Transverse colon (tissue), 4 donors: Measurements from ENCODE around the gene SNX1. TPM values are rescaled to one million over a fixed set of nuclear protein-coding genes. Genes with fewer than 3 reads are reported as not detected.

ENCODE experiments used
- DNase-seq: peaks from one replicate; pipeline ENCODE4 v3.0.0-alpha.2; 2019
- H3K27ac ChIP-seq, 4 donors: fragments of 200-600 bp; sonication (generic); 2 replicates each; pipeline ENCODE4 v1.5.1; 2016 to 2018; ENCODE audit warnings: inconsistent platforms in 4 of 4
- H3K27me3 ChIP-seq: fragments of 200-600 bp; sonication (generic); 2 replicates; pipeline ENCODE4 v1.5.1; 2017; ENCODE audit warnings: inconsistent platforms
- H3K36me3 ChIP-seq, 4 donors: fragments of 200-600 bp; sonication (generic); 2 replicates each; pipeline ENCODE4 v1.5.1; 2017 to 2019; ENCODE audit warnings: inconsistent platforms in 4 of 4
- H3K4me1 ChIP-seq, 4 donors: fragments of 200-600 bp; sonication (generic); 2 replicates each; pipeline ENCODE4 v1.5.1; 2017 to 2020; ENCODE audit warnings: inconsistent platforms in 4 of 4
- H3K4me3 ChIP-seq, 4 donors: fragments of 200-600 bp; sonication (generic); 1 replicate in 1 of 4; 2 replicates in 3 of 4; pipeline versions ENCODE4 v1.5.1 to v1.6.1; 2017 to 2019; ENCODE audit warnings: inconsistent platforms in 4 of 4
- H3K9me3 ChIP-seq, 2 donors: fragments of 200-600 bp; sonication (generic); 2 replicates each; pipeline ENCODE4 v1.5.1; 2017 to 2019; ENCODE audit warnings: inconsistent platforms in 2 of 2
- EP300 ChIP-seq: sonication (generic); formaldehyde crosslinking; IDR thresholded peaks from one replicate; pipeline ENCODE4 v1.6.1; 2017; ENCODE audit warnings: antibody characterized with exemption, low read depth
- POLR2A ChIP-seq: fragments of 450-650 bp; IDR thresholded peaks from one replicate; pipeline ENCODE4 v1.6.1; 2016; ENCODE audit warnings: antibody characterized with exemption, mild to moderate bottlenecking, moderate library complexity
- POLR2AphosphoS5 ChIP-seq, 3 donors: sonication (generic); formaldehyde crosslinking; IDR thresholded peaks; one replicate each; pipeline ENCODE4 v1.6.1; 2016; ENCODE audit warnings: antibody characterized with exemption in 3 of 3
- WGBS, 2 donors: methylation state at CpG; one replicate each; pipeline ENCODE4 v1.1.5; 2018; ENCODE audit warnings: low coverage in 1 of 2; 5-methylcytosine and 5-hydroxymethylcytosine counted together
- in situ Hi-C, 4 donors: fragments of 200-750 bp; cut with MboI; loops; one replicate each; pipeline versions ENCODE4 v1.15.0 to v1.15.1; 2017; ENCODE audit warnings: low sequenced_read_pairs in 3 of 4, low pct_ligation_motif_present in 1 of 4, low pct_unique_long_range_greater_than_20kb in 1 of 4
- intact Hi-C: fragments of 100-400 bp; cut with DNase I; formaldehyde crosslinking; loops from one replicate; pipeline ENCODE4 v1.15.1; 2023; ENCODE audit warnings: low total_unique reads
- total RNA-seq, 4 donors: library from RNA; depleted of rRNA; stranded (reverse); fragments of >200 nt; gene quantifications; one replicate each; pipeline ENCODE4 v1.1.0, GENCODE V29; 2016
- TF ChIP-seq, protein P1 (sequence below), 5 experiments: fragments of 200-600 bp in 3 of 5; fragments of 450-650 bp in 2 of 5; sonication (generic) in 3 of 5; IDR thresholded peaks; 1 replicate in 2 of 5; 2 replicates in 3 of 5; pipeline ENCODE4 v1.5.1; 2016 to 2017; ENCODE audit warnings: antibody characterized with exemption in 5 of 5, inconsistent platforms in 3 of 5, mild to moderate bottlenecking in 2 of 5, moderate library complexity in 1 of 5

The SNX1 gene, protein sequence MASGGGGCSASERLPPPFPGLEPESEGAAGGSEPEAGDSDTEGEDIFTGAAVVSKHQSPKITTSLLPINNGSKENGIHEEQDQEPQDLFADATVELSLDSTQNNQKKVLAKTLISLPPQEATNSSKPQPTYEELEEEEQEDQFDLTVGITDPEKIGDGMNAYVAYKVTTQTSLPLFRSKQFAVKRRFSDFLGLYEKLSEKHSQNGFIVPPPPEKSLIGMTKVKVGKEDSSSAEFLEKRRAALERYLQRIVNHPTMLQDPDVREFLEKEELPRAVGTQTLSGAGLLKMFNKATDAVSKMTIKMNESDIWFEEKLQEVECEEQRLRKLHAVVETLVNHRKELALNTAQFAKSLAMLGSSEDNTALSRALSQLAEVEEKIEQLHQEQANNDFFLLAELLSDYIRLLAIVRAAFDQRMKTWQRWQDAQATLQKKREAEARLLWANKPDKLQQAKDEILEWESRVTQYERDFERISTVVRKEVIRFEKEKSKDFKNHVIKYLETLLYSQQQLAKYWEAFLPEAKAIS
- total RNA-seq = 10 to 100 TPM; 42.4 to 91.0 (median 65.4) TPM

DNA sequence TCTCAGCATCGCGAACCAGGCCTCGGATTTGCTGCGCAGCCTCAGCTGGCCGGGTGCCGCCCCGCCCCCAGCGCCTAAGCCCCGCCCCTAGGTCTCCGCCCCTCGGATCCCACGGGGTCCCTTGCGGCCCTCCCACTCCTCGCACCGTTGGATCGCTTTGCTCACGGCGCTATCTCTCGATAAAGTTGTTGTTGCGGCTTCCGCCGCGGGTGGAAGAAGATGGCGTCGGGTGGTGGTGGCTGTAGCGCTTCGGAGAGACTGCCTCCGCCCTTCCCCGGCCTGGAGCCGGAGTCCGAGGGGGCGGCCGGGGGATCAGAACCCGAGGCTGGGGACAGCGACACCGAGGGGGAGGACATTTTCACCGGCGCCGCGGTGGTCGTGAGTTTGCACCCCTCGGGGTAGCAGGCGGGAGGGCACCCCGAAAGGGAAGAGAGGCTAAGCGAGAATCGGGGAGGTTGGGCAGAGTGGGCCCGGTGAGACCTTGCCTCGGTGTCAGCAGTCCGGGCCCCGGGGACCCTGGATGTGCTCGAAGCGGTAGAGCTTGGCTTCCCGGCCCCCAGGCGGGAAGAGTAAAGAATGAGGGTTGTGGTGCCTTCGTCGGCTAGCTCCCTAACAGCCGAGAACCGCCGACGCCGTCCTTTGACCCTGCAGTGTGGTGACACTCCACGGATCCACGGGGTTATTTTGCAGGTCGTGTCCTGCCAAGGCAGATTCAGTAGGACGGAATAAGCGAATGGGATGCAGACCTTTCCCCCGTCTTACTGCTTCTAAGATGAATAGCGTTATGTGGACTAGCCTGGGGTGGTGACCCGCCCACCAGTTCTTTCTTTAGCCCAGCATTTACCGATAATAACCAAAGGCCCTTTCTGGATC, at the start of gene SNX1:
Gene SNX1 (plus strand): TSS at position 188 of the 873 bp plus-strand sequence. CDS start 32 bp downstream, at position 220.
- Histone ChIP-seq H3K36me3 (no peaks in the 10 kb centered on the region), H3K9me3 (no peaks in the 10 kb centered on the region), H3K4me3 (peak within 1 kb of the TSS; percentile 65 to 94 (median 82)), H3K27ac (peak within 1 kb of the TSS; percentile 86 to 92 (median 89)), H3K4me1 (peaks cover 27 to 77% (median 44%) of the 10 kb centered on the region in 4 donors), H3K27me3 (no peaks in the 10 kb centered on the region)
- WGBS, 2 donors = 0% methylated on average over 68 of the region's 70 CpGs; no CpG with 5 or more reads in 1 of the 2 donors
- TF ChIP-seq POLR2A (peak; percentile 97), EP300 (no peak), POLR2AphosphoS5 (IDR thresholded peaks at IDR 0.05) (peak; percentile 98 to 99 (median 99))
- TF ChIP-seq, protein P1, sequence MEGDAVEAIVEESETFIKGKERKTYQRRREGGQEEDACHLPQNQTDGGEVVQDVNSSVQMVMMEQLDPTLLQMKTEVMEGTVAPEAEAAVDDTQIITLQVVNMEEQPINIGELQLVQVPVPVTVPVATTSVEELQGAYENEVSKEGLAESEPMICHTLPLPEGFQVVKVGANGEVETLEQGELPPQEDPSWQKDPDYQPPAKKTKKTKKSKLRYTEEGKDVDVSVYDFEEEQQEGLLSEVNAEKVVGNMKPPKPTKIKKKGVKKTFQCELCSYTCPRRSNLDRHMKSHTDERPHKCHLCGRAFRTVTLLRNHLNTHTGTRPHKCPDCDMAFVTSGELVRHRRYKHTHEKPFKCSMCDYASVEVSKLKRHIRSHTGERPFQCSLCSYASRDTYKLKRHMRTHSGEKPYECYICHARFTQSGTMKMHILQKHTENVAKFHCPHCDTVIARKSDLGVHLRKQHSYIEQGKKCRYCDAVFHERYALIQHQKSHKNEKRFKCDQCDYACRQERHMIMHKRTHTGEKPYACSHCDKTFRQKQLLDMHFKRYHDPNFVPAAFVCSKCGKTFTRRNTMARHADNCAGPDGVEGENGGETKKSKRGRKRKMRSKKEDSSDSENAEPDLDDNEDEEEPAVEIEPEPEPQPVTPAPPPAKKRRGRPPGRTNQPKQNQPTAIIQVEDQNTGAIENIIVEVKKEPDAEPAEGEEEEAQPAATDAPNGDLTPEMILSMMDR (IDR thresholded peaks at IDR 0.05) = peak in 4 of 5 experiments; percentile 4 to 71 (median 42)
- peak; percentile 94 for DNase-seq
- intact Hi-C loops = no loop called here
- in situ Hi-C loops = no loop called here

- no peaks in the 10 kb centered on the region for H3K36me3 ChIP-seq
- peak within 1 kb of the TSS; percentile 44 to 85 (median 78) for H3K27ac ChIP-seq
- peaks cover 7 to 28% (median 22%) of the 10 kb centered on the region in 4 donors for H3K4me1 ChIP-seq
- no peak for TF ChIP-seq POLR2AphosphoS5 (IDR thresholded peaks at IDR 0.05)
- TF ChIP-seq, protein P1 (IDR thresholded peaks at IDR 0.05) = peak; percentile 67 to 83 (median 71)
- no peaks in the 10 kb centered on the region for H3K9me3 ChIP-seq
- intact Hi-C loops = loop anchor here (5.0 kb wide), 1 partner anchor 99 kb away; no protein-coding TSS in a partner anchor
- 14% methylated on average over 45 of the region's 50 CpGs; no CpG with 5 or more reads in 1 of the 2 donors for WGBS, 2 donors
- peak; percentile 83 for DNase-seq
- no peaks in the 10 kb centered on the region for H3K27me3 ChIP-seq
- in situ Hi-C loops = no loop called here
- H3K4me3 ChIP-seq = peak within 1 kb of the TSS; percentile 58 to 83 (median 66)
These were observed 49.2 kb upstream of the SNX1 start, which contains the start of gene DAPK2 for GRCh38 chr15:64046421-64047153. Gene DAPK2 (minus strand): TSS chr15:64046485. CDS start chr15:64040261, 6,224 bp downstream.

DNA sequence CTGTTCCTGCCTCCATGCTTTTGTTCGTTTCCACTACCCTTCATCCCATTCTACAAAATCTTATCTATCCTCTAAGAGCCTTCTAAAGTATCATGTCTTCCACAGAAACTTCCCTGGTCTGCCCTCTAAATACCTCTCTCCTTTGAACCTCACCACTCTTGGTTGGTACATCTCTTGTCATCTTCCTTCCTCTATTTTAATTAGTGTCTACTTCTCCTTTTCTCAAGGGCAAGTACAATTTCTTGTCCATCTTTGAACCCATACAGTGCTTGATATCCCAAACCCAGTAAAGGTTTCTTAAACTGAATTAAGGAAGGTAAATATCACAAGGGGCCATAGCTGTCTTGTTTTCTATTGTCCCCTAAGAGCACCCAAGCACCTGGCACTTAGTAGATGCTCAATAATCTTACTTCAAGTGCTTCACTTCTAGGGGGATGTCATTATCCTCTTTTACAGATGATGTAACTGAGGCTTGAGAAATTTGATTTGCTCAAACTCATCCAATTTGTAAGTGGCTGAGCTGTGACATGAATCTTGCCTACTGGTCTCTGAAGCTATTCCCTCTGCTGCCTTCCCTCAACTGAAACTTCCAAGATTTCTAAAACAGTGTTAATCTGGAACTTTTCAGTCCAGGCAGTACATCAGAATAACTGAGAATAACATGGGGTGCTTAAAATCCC, 46.9 kb upstream of the SNX1 start:
- 74 to 90% methylated on average over 1 of the region's 1 CpG for WGBS, 2 donors
- H3K4me3 ChIP-seq = no peak overlapping the region
- peaks cover 7 to 28% (median 22%) of the 10 kb centered on the region in 4 donors for H3K4me1 ChIP-seq
- H3K9me3 ChIP-seq = no peaks in the 10 kb centered on the region
- in situ Hi-C loops (no loop called here), intact Hi-C loops (loop anchor here (5.0 kb wide), 1 partner anchor 102 kb away; no protein-coding TSS in a partner anchor)
- no peaks in the 10 kb centered on the region for H3K36me3 ChIP-seq
- no peaks in the 10 kb centered on the region for H3K27me3 ChIP-seq
- TF ChIP-seq POLR2AphosphoS5 (IDR thresholded peaks at IDR 0.05) (no peak), EP300 (no peak), POLR2A (no peak)
- TF ChIP-seq, protein P1 (IDR thresholded peaks at IDR 0.05) = no peak
- H3K27ac ChIP-seq = no peak overlapping the region
- DNase-seq = no peak
